ENCODE results near the gene IL17C.
"Not testable (repeated sequence)": the region's sequence is repeated elsewhere in the genome, so short reads cannot be mapped to it uniquely, and the experiment has no call there.

IL17C gene

GRCh38 chr16:88667461-88667860, 29.1 kb downstream of the IL17C start:
- no peak overlapping the region for H3K27ac ChIP-seq
- TF ChIP-seq ZFX (IDR thresholded peaks at IDR 0.05; ENCODE audit: borderline replicate concordance), result no peak
- TF ChIP-seq CTCF (IDR thresholded peaks at IDR 0.05), result no peak

GRCh38 chr16:88669493-88669892, 31.1 kb downstream of the IL17C start:
- not testable (repeated sequence) for H3K27ac ChIP-seq

GRCh38 chr16:88669980-88670379, 31.6 kb downstream of the IL17C start:
- no peak for TF ChIP-seq CTCF (IDR thresholded peaks at IDR 0.05)
- no peak for TF ChIP-seq ZFX (IDR thresholded peaks at IDR 0.05; ENCODE audit: borderline replicate concordance)
- H3K27ac ChIP-seq, result no peak overlapping the region

GRCh38 chr16:88671806-88672205, 33.4 kb downstream of the IL17C start:
- H3K27ac ChIP-seq, result no peak overlapping the region
- TF ChIP-seq CTCF (IDR thresholded peaks at IDR 0.05) (no peak), ZFX (IDR thresholded peaks at IDR 0.05; ENCODE audit: borderline replicate concordance) (no peak)

- H3K27ac ChIP-seq, result no peak overlapping the region
- TF ChIP-seq ZFX (IDR thresholded peaks at IDR 0.05; ENCODE audit: borderline replicate concordance) (no peak), CTCF (IDR thresholded peaks at IDR 0.05) (peak; percentile 47)
Observed at GRCh38 chr16:88672776-88673175, 34.4 kb downstream of the IL17C start.

GRCh38 chr16:88673716-88674379, 35.5 kb downstream of the IL17C start:
- TF ChIP-seq ZFX (IDR thresholded peaks at IDR 0.05; ENCODE audit: borderline replicate concordance) (no peak), CTCF (IDR thresholded peaks at IDR 0.05) (no peak)
- H3K27ac ChIP-seq, result no peak overlapping the region

GRCh38 chr16:88676502-88677242, 38.3 kb downstream of the IL17C start:
- no peak overlapping the region for H3K27ac ChIP-seq
- TF ChIP-seq CTCF (IDR thresholded peaks at IDR 0.05), result no peak
- no peak for TF ChIP-seq ZFX (IDR thresholded peaks at IDR 0.05; ENCODE audit: borderline replicate concordance)

Data from 22Rv1 (cell line).